ENCODE results near the gene FYB1.
A peak's percentile ranks its signal among the peaks of the same experiment; 100 is the strongest.
"Not testable (repeated sequence)": the region's sequence is repeated elsewhere in the genome, so short reads cannot be mapped to it uniquely, and the experiment has no call there.

Gene FYB1

GRCh38 chr5:39225405-39226099, 6.2 kb upstream of the FYB1 start:
- no peak for DNase-seq

- DNase-seq: no peak
Observed at GRCh38 chr5:39224196-39224761, 4.9 kb upstream of the FYB1 start.

GRCh38 chr5:39223565-39224156, 4.3 kb upstream of the FYB1 start:
- DNase-seq: no peak

- DNase-seq: not testable (repeated sequence)
Observed at GRCh38 chr5:39221671-39222070, 2.3 kb upstream of the FYB1 start.

GRCh38 chr5:39220280-39221030, 1.1 kb upstream of the FYB1 start:
- DNase-seq: no peak

- DNase-seq: no peak
Observed at GRCh38 chr5:39218482-39219402, 621 bp downstream of the FYB1 start.

- DNase-seq: peak; percentile 32 to 87 (median 61)
Observed at GRCh38 chr5:39217365-39218281, 1.7 kb downstream of the FYB1 start.

- no peak for DNase-seq
Observed at GRCh38 chr5:39216631-39217030, 2.7 kb downstream of the FYB1 start.

GRCh38 chr5:39215857-39216256, 3.5 kb downstream of the FYB1 start:
- DNase-seq: no peak

- DNase-seq: peak in 3 of 5 experiments; percentile 54 to 63 (median 55)
Observed at GRCh38 chr5:39214912-39215709, 4.3 kb downstream of the FYB1 start.

GRCh38 chr5:39213447-39214207, 5.7 kb downstream of the FYB1 start:
- DNase-seq: peak in 2 of 5 experiments; percentile 45 to 61

GRCh38 chr5:39211773-39212172, 7.6 kb downstream of the FYB1 start:
- peak in 2 of 5 experiments; percentile 57 to 74 for DNase-seq

GRCh38 chr5:39209924-39210323, 9.4 kb downstream of the FYB1 start:
- peak; percentile 47 to 98 (median 74) for DNase-seq

GRCh38 chr5:39208471-39208870, 10.9 kb downstream of the FYB1 start:
- DNase-seq: peak in 1 of 5 experiments; percentile 80

GRCh38 chr5:39207345-39208045, 11.9 kb downstream of the FYB1 start:
- DNase-seq: no peak

- DNase-seq: no peak
Observed at GRCh38 chr5:39206630-39207321, 12.6 kb downstream of the FYB1 start.

GRCh38 chr5:39205550-39205949, 13.8 kb downstream of the FYB1 start:
- peak in 1 of 5 experiments; percentile 75 for DNase-seq

- DNase-seq: no peak
Observed at GRCh38 chr5:39203951-39204350, 15.4 kb downstream of the FYB1 start.
